Superior temporal gyrus (tissue), 1 donor: ENCODE measurements around the gene RPRD1B.
"Not testable (repeated sequence)": the region's sequence is repeated elsewhere in the genome, so short reads cannot be mapped to it uniquely, and the experiment has no call there.

ENCODE experiments used
- DNase-seq: peaks from one replicate; pipeline ENCODE4 v3.0.0-alpha.2; 2016; ENCODE audit errors: extremely low spot score

RPRD1B gene

GRCh38 chr20:38001173-38001875 lies 32.2 kb upstream of the RPRD1B start:
- DNase-seq, result no peak

- no peak for DNase-seq
Observed at GRCh38 chr20:38001981-38002380, 31.6 kb upstream of the RPRD1B start.

GRCh38 chr20:38002422-38002821 lies 31.1 kb upstream of the RPRD1B start:
- DNase-seq, result no peak

- DNase-seq, result no peak
Observed at GRCh38 chr20:38004416-38004815, 29.1 kb upstream of the RPRD1B start.

- no peak for DNase-seq
Observed at GRCh38 chr20:38005903-38006302, 27.6 kb upstream of the RPRD1B start.

GRCh38 chr20:38007526-38007925 lies 26.0 kb upstream of the RPRD1B start:
- DNase-seq, result no peak

GRCh38 chr20:38008233-38008944 lies 25.2 kb upstream of the RPRD1B start:
- DNase-seq, result no peak

- not testable (repeated sequence) for DNase-seq
Observed at GRCh38 chr20:38009416-38009815, 24.1 kb upstream of the RPRD1B start.

- no peak for DNase-seq
Observed at GRCh38 chr20:38011696-38012095, 21.9 kb upstream of the RPRD1B start.

- no peak for DNase-seq
Observed at GRCh38 chr20:38012332-38012731, 21.2 kb upstream of the RPRD1B start.

GRCh38 chr20:38013887-38014286 lies 19.7 kb upstream of the RPRD1B start:
- no peak for DNase-seq

GRCh38 chr20:38017959-38018358 lies 15.6 kb upstream of the RPRD1B start:
- DNase-seq, result no peak

GRCh38 chr20:38018385-38018784 lies 15.2 kb upstream of the RPRD1B start:
- no peak for DNase-seq

GRCh38 chr20:38021087-38021772 lies 12.3 kb upstream of the RPRD1B start:
- no peak for DNase-seq

- DNase-seq, result no peak
Observed at GRCh38 chr20:38023181-38024001, 10.2 kb upstream of the RPRD1B start.

GRCh38 chr20:38024496-38024895 lies 9.1 kb upstream of the RPRD1B start:
- no peak for DNase-seq

GRCh38 chr20:38029453-38029852 lies 4.1 kb upstream of the RPRD1B start:
- no peak for DNase-seq

GRCh38 chr20:38031957-38032356 lies 1.6 kb upstream of the RPRD1B start:
- no peak for DNase-seq

- no peak for DNase-seq
Observed at GRCh38 chr20:38032585-38033329, 789 bp upstream of the RPRD1B start.

- no peak for DNase-seq
Observed at GRCh38 chr20:38034108-38034649, 633 bp downstream of the RPRD1B start.

GRCh38 chr20:38034961-38035360 lies 1.4 kb downstream of the RPRD1B start:
- no peak for DNase-seq
